ENCODE measurements around the gene KCNMA1. TPM values are rescaled to one million over a fixed set of nuclear protein-coding genes. Genes with fewer than 3 reads are reported as not detected.

KCNMA1 gene
- total and polyA plus RNA-seq, 7 experiments from 2014 or later: 0.42 TPM; not detected in 6

DNA sequence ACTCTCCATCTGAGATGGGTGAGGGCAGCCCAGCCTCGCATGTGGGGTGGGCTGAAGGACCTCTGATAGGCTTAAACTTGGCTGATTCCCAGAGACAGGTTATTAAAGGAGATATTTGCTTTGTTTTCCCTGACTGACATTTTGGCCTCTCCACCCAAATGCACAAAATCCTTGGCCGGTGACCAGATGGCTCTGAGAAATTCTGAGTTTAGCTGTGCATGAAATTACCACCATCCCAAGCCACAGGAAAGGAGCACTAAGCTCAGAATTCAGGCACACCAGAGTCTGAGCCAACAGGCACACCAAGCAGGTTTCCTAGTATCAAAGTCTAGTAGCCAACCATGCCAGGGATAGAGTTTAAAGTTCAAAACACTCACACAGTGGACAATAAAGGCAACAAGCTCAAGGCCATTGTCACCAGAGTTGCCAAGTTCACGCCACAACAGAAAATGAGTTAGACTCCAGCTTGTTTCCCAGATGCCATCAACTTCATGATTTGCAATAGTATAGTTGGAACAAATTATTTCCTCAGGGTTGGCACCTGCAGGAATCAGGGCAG is 387.6 kb downstream of the KCNMA1 start:
- peaks cover 0 to 4% (median 0%) of the 10 kb centered on the region in 7 donors for H3K4me1 Mint-ChIP-seq
- POLR2A ChIA-PET: no interaction called here
- intact Hi-C loops (cut with micrococcal nuclease): loop anchor here in 1 of 2 donors (5.0 kb wide), 1 partner anchor 392 kb away; no protein-coding TSS in a partner anchor
- CTCF ChIA-PET: no interaction called here
- no peak overlapping the region for H3K4me3 ChIP-seq (ENCODE audit: low read length)
- DNase-seq (no peak), ATAC-seq (no peak)
- H3K4me1 ChIP-seq (ENCODE audit: control insufficient read depth in 2 of 2, insufficient read depth in 2 of 2, low read length in 2 of 2): peaks cover 0 to 6% of the 10 kb centered on the region in 2 donors
- no peaks in the 10 kb centered on the region for H3K9me3 ChIP-seq (ENCODE audit: control insufficient read depth in 2 of 3, low read length in 3 of 3)
- H3K27me3 ChIP-seq (ENCODE audit: control insufficient read depth in 2 of 2, insufficient read depth in 2 of 2, low read length in 2 of 2): no peaks in the 10 kb centered on the region
- H3K27ac Mint-ChIP-seq: no peak overlapping the region
- H3K4me3 Mint-ChIP-seq: no peak overlapping the region
- H3K27me3 Mint-ChIP-seq: peaks cover 0 to 21% (median 2%) of the 10 kb centered on the region in 5 donors
- H3K36me3 ChIP-seq (ENCODE audit: control insufficient read depth in 2 of 3, insufficient read depth in 3 of 3, low read length in 3 of 3): no peaks in the 10 kb centered on the region
- no peak overlapping the region for H3K27ac ChIP-seq (ENCODE audit: low read depth, low read length)
- H3K9me3 Mint-ChIP-seq: no peaks in the 10 kb centered on the region
- H3K36me3 Mint-ChIP-seq: no peaks in the 10 kb centered on the region

DNA sequence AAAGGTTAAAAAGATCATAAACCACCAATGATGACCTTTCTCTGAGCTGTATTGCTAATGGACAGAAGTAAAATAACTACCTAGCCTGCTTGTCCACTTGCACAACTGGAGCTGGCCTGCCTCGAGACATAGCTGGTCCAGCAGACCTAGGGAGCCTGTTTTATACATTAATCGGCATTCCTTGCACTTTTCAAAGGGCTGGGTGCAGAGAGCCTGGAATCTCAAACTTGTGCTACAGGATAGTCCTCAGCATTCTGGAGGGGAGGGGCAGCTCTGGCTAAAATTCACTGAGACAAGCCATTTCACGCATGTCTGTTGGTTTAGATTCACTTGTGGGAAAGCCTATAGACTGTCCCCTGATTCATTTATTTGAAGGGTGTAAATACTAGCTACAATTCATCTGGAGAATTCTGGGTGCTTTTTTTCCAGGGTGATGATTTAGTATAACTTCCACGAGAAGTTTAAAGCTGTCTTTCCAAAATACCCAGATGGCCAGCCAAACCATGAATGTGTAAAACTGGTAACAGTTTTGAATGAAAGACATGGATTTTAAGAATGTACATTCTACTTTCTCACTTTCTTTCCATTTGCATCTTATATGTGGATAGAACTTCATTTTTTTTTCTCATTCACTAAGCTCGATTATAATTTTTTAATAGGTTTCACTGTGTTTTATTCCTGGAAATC is 389.4 kb downstream of the KCNMA1 start:
- Mint-ChIP-seq H3K4me3 (no peak overlapping the region), H3K36me3 (no peaks in the 10 kb centered on the region), H3K4me1 (peaks cover 0 to 4% (median 0%) of the 10 kb centered on the region in 7 donors), H3K27me3 (peaks cover 0 to 21% (median 2%) of the 10 kb centered on the region in 5 donors), H3K27ac (no peak overlapping the region), H3K9me3 (no peaks in the 10 kb centered on the region)
- Histone ChIP-seq H3K36me3 (ENCODE audit: control insufficient read depth in 2 of 3, insufficient read depth in 3 of 3, low read length in 3 of 3) (no peaks in the 10 kb centered on the region), H3K4me3 (ENCODE audit: low read length) (no peak overlapping the region), H3K27ac (ENCODE audit: low read depth, low read length) (no peak overlapping the region), H3K27me3 (ENCODE audit: control insufficient read depth in 2 of 2, insufficient read depth in 2 of 2, low read length in 2 of 2) (no peaks in the 10 kb centered on the region), H3K9me3 (ENCODE audit: control insufficient read depth in 2 of 3, low read length in 3 of 3) (no peaks in the 10 kb centered on the region), H3K4me1 (ENCODE audit: control insufficient read depth in 2 of 2, insufficient read depth in 2 of 2, low read length in 2 of 2) (peaks cover 0 to 6% of the 10 kb centered on the region in 2 donors)
- ChIA-PET CTCF (no interaction called here), POLR2A (no interaction called here)
- intact Hi-C loops (cut with micrococcal nuclease): no loop called here
- DNase-seq (no peak), ATAC-seq (no peak)

DNA sequence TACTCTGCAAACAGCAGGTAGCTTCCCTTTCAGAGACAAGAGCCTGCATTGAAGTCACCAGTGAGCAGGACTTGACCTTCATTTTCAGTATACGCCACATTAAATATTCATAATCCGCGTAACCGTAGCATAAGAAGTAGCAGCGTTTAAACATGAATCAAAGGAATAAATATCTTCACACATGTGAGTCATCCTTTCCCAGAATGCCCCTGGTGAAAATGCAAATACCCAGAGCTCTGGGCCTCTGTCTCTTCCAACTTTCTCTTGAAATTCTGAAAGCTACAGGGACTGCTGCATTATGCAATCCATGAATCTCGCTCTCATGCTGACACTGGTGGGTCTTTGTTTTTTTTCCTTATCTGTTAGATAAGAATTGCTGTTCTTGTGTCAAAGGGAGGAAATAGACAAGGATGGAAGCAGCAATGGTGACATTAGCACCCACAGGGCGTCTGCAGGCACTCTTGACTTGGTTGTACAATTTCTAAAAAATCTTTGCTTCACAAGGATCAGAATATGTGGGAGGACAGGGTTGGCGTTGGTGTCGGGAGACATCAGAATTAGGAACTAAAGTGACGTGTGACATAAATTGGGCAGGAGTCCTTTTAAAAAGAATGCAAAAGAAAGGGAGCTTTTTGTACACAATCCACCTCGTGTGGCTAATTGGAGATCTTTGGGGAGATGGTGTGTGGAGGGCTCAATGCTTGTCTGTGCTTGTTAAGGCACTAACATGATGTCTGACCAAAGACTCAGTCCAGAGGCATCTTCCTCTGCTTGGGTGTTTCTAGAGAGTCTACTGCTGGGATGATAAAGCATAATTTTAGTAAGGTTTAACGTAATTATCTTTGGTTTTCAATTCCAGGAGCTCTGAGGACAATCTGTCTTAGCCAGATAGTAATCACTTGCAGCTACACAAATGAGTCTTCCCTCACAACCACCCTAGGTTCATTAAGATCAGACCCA is 390.3 kb downstream of the KCNMA1 start:
- H3K36me3 Mint-ChIP-seq: no peaks in the 10 kb centered on the region
- CTCF ChIA-PET: no interaction called here
- H3K4me3 ChIP-seq (ENCODE audit: low read length): no peak overlapping the region

DNA sequence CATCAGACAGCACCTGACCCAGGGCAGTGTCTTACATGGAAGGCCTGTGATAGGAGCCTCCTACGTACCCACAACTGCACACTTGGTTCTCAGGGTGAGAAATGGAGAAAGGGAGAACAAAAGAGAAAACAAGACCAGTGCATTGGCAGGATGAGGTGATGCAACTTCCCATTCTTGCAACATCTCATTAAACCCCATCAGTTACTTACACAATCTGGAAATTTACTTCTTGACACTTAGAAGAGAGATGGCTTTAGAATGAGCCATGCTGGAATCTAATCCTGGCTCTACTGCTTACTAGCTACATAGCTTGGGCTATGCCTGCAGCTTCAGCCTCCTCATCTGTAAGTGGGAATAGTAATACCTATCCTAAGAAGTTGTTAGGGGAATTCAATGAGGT is 391.7 kb downstream of the KCNMA1 start:
- Histone ChIP-seq H3K4me3 (ENCODE audit: low read length) (no peak overlapping the region), H3K4me1 (ENCODE audit: control insufficient read depth in 2 of 2, insufficient read depth in 2 of 2, low read length in 2 of 2) (no peaks in the 10 kb centered on the region), H3K27me3 (ENCODE audit: control insufficient read depth in 2 of 2, insufficient read depth in 2 of 2, low read length in 2 of 2) (no peaks in the 10 kb centered on the region), H3K9me3 (ENCODE audit: control insufficient read depth in 2 of 3, low read length in 3 of 3) (no peaks in the 10 kb centered on the region), H3K36me3 (ENCODE audit: control insufficient read depth in 2 of 3, insufficient read depth in 3 of 3, low read length in 3 of 3) (no peaks in the 10 kb centered on the region), H3K27ac (ENCODE audit: low read depth, low read length) (no peak overlapping the region)
- ATAC-seq (peak; percentile 61), DNase-seq (no peak)
- ChIA-PET CTCF (no interaction called here), POLR2A (no interaction called here)
- peaks cover 0 to 21% (median 2%) of the 10 kb centered on the region in 5 donors for H3K27me3 Mint-ChIP-seq
- no peak overlapping the region for H3K27ac Mint-ChIP-seq
- no peak overlapping the region for H3K4me3 Mint-ChIP-seq
- intact Hi-C loops (cut with micrococcal nuclease): no loop called here
- H3K9me3 Mint-ChIP-seq: no peaks in the 10 kb centered on the region
- no peaks in the 10 kb centered on the region for H3K36me3 Mint-ChIP-seq
- peaks cover 0 to 2% (median 0%) of the 10 kb centered on the region in 7 donors for H3K4me1 Mint-ChIP-seq

More for the DNA sequence above, 390.3 kb downstream of the KCNMA1 start:
- Histone ChIP-seq H3K36me3 (ENCODE audit: control insufficient read depth in 2 of 3, insufficient read depth in 3 of 3, low read length in 3 of 3) (no peaks in the 10 kb centered on the region), H3K9me3 (ENCODE audit: control insufficient read depth in 2 of 3, low read length in 3 of 3) (no peaks in the 10 kb centered on the region), H3K27me3 (ENCODE audit: control insufficient read depth in 2 of 2, insufficient read depth in 2 of 2, low read length in 2 of 2) (no peaks in the 10 kb centered on the region), H3K4me1 (ENCODE audit: control insufficient read depth in 2 of 2, insufficient read depth in 2 of 2, low read length in 2 of 2) (no peaks in the 10 kb centered on the region), H3K27ac (ENCODE audit: low read depth, low read length) (no peak overlapping the region)
- H3K9me3 Mint-ChIP-seq: no peaks in the 10 kb centered on the region
- DNase-seq: no peak
- intact Hi-C loops (cut with micrococcal nuclease): no loop called here
- ATAC-seq: no peak
- no peak overlapping the region for H3K27ac Mint-ChIP-seq
- H3K4me3 Mint-ChIP-seq: no peak overlapping the region
- H3K4me1 Mint-ChIP-seq: peaks cover 0 to 2% (median 0%) of the 10 kb centered on the region in 7 donors
- POLR2A ChIA-PET: no interaction called here
- peaks cover 0 to 21% (median 2%) of the 10 kb centered on the region in 5 donors for H3K27me3 Mint-ChIP-seq

DNA sequence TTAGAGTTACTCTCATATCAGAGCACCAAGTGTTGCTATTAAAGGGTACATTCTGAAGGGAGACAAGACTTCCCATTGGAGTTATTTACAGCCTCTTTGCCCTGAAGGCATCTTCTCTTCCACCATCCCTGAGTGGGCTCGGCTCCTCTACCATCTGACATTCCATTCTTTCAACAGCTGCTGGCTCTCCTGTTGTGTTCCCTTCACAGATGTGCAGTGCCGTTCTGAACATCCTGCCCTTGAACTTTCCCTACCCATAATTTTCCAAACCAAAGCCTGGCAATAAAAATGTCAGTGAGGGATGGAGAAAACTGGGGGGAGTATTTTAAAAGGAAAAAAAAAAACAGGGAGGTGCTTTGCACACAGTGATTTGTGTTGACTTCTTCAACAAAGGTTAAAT is 392.9 kb downstream of the KCNMA1 start:
- H3K9me3 ChIP-seq (ENCODE audit: control insufficient read depth in 2 of 3, low read length in 3 of 3): no peaks in the 10 kb centered on the region
- ChIA-PET CTCF (no interaction called here), POLR2A (no interaction called here)
- Mint-ChIP-seq H3K27ac (no peak overlapping the region), H3K27me3 (peaks cover 0 to 21% (median 4%) of the 10 kb centered on the region in 5 donors), H3K4me3 (no peak overlapping the region), H3K9me3 (no peaks in the 10 kb centered on the region), H3K36me3 (no peaks in the 10 kb centered on the region), H3K4me1 (peaks cover 0 to 2% (median 0%) of the 10 kb centered on the region in 7 donors)
- DNase-seq: no peak
- no peaks in the 10 kb centered on the region for H3K36me3 ChIP-seq (ENCODE audit: control insufficient read depth in 2 of 3, insufficient read depth in 3 of 3, low read length in 3 of 3)
- H3K27me3 ChIP-seq (ENCODE audit: control insufficient read depth in 2 of 2, insufficient read depth in 2 of 2, low read length in 2 of 2): no peaks in the 10 kb centered on the region
- no peaks in the 10 kb centered on the region for H3K4me1 ChIP-seq (ENCODE audit: control insufficient read depth in 2 of 2, insufficient read depth in 2 of 2, low read length in 2 of 2)
- ATAC-seq: no peak
- no peak overlapping the region for H3K27ac ChIP-seq (ENCODE audit: low read depth, low read length)
- no peak overlapping the region for H3K4me3 ChIP-seq (ENCODE audit: low read length)
- intact Hi-C loops (cut with micrococcal nuclease): no loop called here

DNA sequence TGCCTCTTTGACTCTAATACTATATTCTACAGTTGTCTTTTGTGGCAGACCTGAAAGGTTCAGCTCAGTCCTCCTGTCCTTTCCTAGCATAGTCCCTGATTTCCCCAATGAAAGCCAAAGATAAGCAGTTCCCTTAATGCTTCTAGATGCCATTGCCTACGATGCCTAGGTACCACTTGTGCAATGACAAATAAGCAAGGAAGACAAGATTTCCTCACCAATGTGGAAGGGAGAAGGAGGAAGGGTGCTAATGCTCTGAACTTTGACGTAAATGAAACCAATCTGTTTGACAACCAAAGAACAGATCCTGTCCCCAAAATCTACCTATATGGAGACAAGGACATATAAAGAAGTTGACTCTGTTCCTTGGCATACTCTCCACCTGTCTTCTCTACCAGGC is 393.3 kb downstream of the KCNMA1 start:
- H3K4me1 ChIP-seq (ENCODE audit: control insufficient read depth in 2 of 2, insufficient read depth in 2 of 2, low read length in 2 of 2): no peaks in the 10 kb centered on the region
- H3K4me3 ChIP-seq (ENCODE audit: low read length): no peak overlapping the region
- no peaks in the 10 kb centered on the region for H3K27me3 ChIP-seq (ENCODE audit: control insufficient read depth in 2 of 2, insufficient read depth in 2 of 2, low read length in 2 of 2)
- intact Hi-C loops (cut with micrococcal nuclease): no loop called here
- H3K36me3 Mint-ChIP-seq: no peaks in the 10 kb centered on the region
- peaks cover 0 to 2% (median 0%) of the 10 kb centered on the region in 7 donors for H3K4me1 Mint-ChIP-seq
- H3K27ac Mint-ChIP-seq: no peak overlapping the region
- ChIA-PET CTCF (no interaction called here), POLR2A (no interaction called here)
- H3K27ac ChIP-seq (ENCODE audit: low read depth, low read length): no peak overlapping the region
- ATAC-seq: no peak
- no peak for DNase-seq
- no peak overlapping the region for H3K4me3 Mint-ChIP-seq
- H3K27me3 Mint-ChIP-seq: peaks cover 0 to 23% (median 2%) of the 10 kb centered on the region in 5 donors
- H3K36me3 ChIP-seq (ENCODE audit: control insufficient read depth in 2 of 3, insufficient read depth in 3 of 3, low read length in 3 of 3): no peaks in the 10 kb centered on the region
- H3K9me3 Mint-ChIP-seq: no peaks in the 10 kb centered on the region
- H3K9me3 ChIP-seq (ENCODE audit: control insufficient read depth in 2 of 3, low read length in 3 of 3): no peaks in the 10 kb centered on the region

Data from naive thymus-derived CD4-positive, alpha-beta T cell (primary cell).